SK-N-SH (cell line): ENCODE measurements around the gene GRK5. TPM values are rescaled to one million over a fixed set of nuclear protein-coding genes. Genes with fewer than 3 reads are reported as not detected.

Experiments used
- CTCF ChIA-PET: fragments of 300-600, 350-600 bp; formaldehyde crosslinking; extraction: SDS; loops from one replicate; lab custom pipeline; 2021; lab: Yijun Ruan, JAX
- POLR2A ChIA-PET: fragments of 350-600 bp; sonication (Branson Sonifier 250); formaldehyde crosslinking; extraction: SDS; loops from one replicate; lab custom pipeline; 2020; ENCODE audit warnings: antibody characterized with exemption, inconsistent platforms; lab: Yijun Ruan, JAX
- DNase-seq: peaks from one replicate; pipeline ENCODE4 v3.0.0; 2012
- H2AFZ ChIP-seq: fragments of 200-600 bp; sonication (generic); 2 replicates; pipeline ENCODE4 v1.8.1; 2016; ENCODE audit warnings: antibody characterized with exemption, mild to moderate bottlenecking, low read depth
- H3F3A ChIP-seq: fragments of 200-600 bp; sonication (generic); replicated peaks from 2 replicates; pipeline ENCODE3; 2016; ENCODE audit warnings: antibody characterized with exemption, mild to moderate bottlenecking; ENCODE audit not compliant: insufficient read depth
- H3K27ac ChIP-seq, 2 experiments: fragments of 200-500 bp in 1 of 2; fragments of 200-600 bp in 1 of 2; sonication (Bioruptor generic) in 1 of 2; sonication (generic), shearing (Covaris generic) in 1 of 2; 2 replicates each; pipeline versions ENCODE4 v1.5.1 to v1.6.1; 2014 to 2016; ENCODE audit warnings: low read depth in 2 of 2, inconsistent platforms in 1 of 2, low read length in 1 of 2, mild to moderate bottlenecking in 1 of 2, mixed read lengths in 1 of 2
- H3K27me3 ChIP-seq: fragments of 200-600 bp; sonication (generic), shearing (Covaris generic); 2 replicates; pipeline ENCODE4 v1.6.1; 2016; ENCODE audit warnings: mixed run types; ENCODE audit not compliant: insufficient read depth
- H3K36me3 ChIP-seq, 2 experiments: fragments of 200-500 bp in 1 of 2; fragments of 200-600 bp in 1 of 2; sonication (Bioruptor generic) in 1 of 2; sonication (generic) in 1 of 2; replicated peaks in 1 of 2; 2 replicates each; pipeline versions ENCODE3 to v1.5.1; 2014 to 2016; ENCODE audit warnings: low read length in 1 of 2, mild to moderate bottlenecking in 1 of 2; ENCODE audit not compliant: insufficient read depth in 2 of 2, control insufficient read depth in 1 of 2
- H3K4me1 ChIP-seq, 2 experiments: fragments of 200-500 bp in 1 of 2; fragments of 200-600 bp in 1 of 2; sonication (Bioruptor generic) in 1 of 2; sonication (generic), shearing (Covaris generic) in 1 of 2; 2 replicates each; pipeline versions ENCODE4 v1.5.1 to v1.6.1; 2014 to 2016; ENCODE audit warnings: low read depth in 1 of 2, low read length in 1 of 2, mixed run types in 1 of 2; ENCODE audit not compliant: insufficient read depth in 2 of 2, control insufficient read depth in 1 of 2
- H3K4me2 ChIP-seq: fragments of 200-600 bp; sonication (generic), shearing (Covaris generic); 2 replicates; pipeline ENCODE4 v1.6.1; 2017; ENCODE audit warnings: mixed run types
- H3K4me3 ChIP-seq, 2 experiments: fragments of 200-500 bp in 1 of 2; fragments of 200-600 bp in 1 of 2; sonication (Bioruptor generic) in 1 of 2; sonication (generic), shearing (Covaris generic) in 1 of 2; 2 replicates each; pipeline versions ENCODE4 v1.5.1 to v1.8.1; 2014 to 2016; ENCODE audit warnings: low read depth in 2 of 2, inconsistent platforms in 1 of 2, low read length in 1 of 2, mild to moderate bottlenecking in 1 of 2, mixed read lengths in 1 of 2, moderate library complexity in 1 of 2
- H3K79me2 ChIP-seq: fragments of 200-600 bp; sonication (generic); 2 replicates; pipeline ENCODE4 v1.8.1; 2017; ENCODE audit warnings: mild to moderate bottlenecking; ENCODE audit not compliant: insufficient read depth
- H3K9ac ChIP-seq: fragments of 200-600 bp; sonication (generic); 2 replicates; pipeline ENCODE4 v1.6.1; 2017; ENCODE audit warnings: mixed run types
- H3K9me2 ChIP-seq: fragments of 200-600 bp; sonication (generic); 2 replicates; pipeline ENCODE4 v1.6.1; 2017; ENCODE audit warnings: mixed run types
- H3K9me3 ChIP-seq: fragments of 200-600 bp; sonication (generic); 2 replicates; pipeline ENCODE4 v1.6.1; 2017; ENCODE audit warnings: mixed run types, mild to moderate bottlenecking, moderate library complexity
- H4K20me1 ChIP-seq: fragments of 200-600 bp; sonication (generic); 2 replicates; pipeline ENCODE4 v1.6.1; 2017; ENCODE audit warnings: mild to moderate bottlenecking, mixed run types; ENCODE audit not compliant: insufficient read depth
- EP300 ChIP-seq, 2 experiments: IDR thresholded peaks; 2 replicates each; pipeline versions ENCODE4 v1.4.0 to v1.6.1; 2012; ENCODE audit warnings: borderline replicate concordance in 1 of 2, low read depth in 1 of 2, low read length in 1 of 2
- FOSL2 ChIP-seq: IDR thresholded peaks from 2 replicates; pipeline ENCODE4 v1.4.0; 2012; ENCODE audit warnings: low read depth, mild to moderate bottlenecking, moderate library complexity, borderline replicate concordance
- FOXM1 ChIP-seq: IDR thresholded peaks from 2 replicates; pipeline ENCODE4 v1.4.0; 2012; ENCODE audit warnings: low read depth, mild to moderate bottlenecking
- MAX ChIP-seq: IDR thresholded peaks from 2 replicates; pipeline ENCODE4 v1.4.0; 2012; ENCODE audit warnings: low read depth
- MEF2A ChIP-seq: IDR thresholded peaks from 2 replicates; pipeline ENCODE4 v1.4.0; 2012; ENCODE audit warnings: low read depth, borderline replicate concordance
- RAD21 ChIP-seq: IDR thresholded peaks from 2 replicates; pipeline ENCODE4 v1.6.1; 2012; ENCODE audit warnings: mild to moderate bottlenecking, low read length
- RCOR1 ChIP-seq: fragments of 150-350 bp; IDR thresholded peaks from 2 replicates; pipeline ENCODE4 v1.6.1; 2017; ENCODE audit warnings: antibody characterized with exemption, low read length
- RFX5 ChIP-seq: IDR thresholded peaks from 2 replicates; pipeline ENCODE4 v1.6.1; 2012; ENCODE audit warnings: mild to moderate bottlenecking, improper control_type of control experiment, low read length
- SIN3A ChIP-seq: IDR thresholded peaks from 2 replicates; pipeline ENCODE4 v1.6.1; 2012; ENCODE audit warnings: low read depth, mild to moderate bottlenecking, low read length, moderate library complexity, borderline replicate concordance
- SMC3 ChIP-seq: IDR thresholded peaks from 2 replicates; pipeline ENCODE4 v1.6.1; 2012; ENCODE audit warnings: low read depth, low read length, improper control_type of control experiment
- TAF1 ChIP-seq: IDR thresholded peaks from 2 replicates; pipeline ENCODE4 v1.6.1; 2012; ENCODE audit warnings: low read depth, mild to moderate bottlenecking, low read length, moderate library complexity, borderline replicate concordance
- USF1 ChIP-seq: IDR thresholded peaks from 2 replicates; pipeline ENCODE4 v1.4.0; 2012; ENCODE audit warnings: low read depth, borderline replicate concordance
- USF2 ChIP-seq: fragments of 150-350 bp; IDR thresholded peaks from 2 replicates; pipeline ENCODE4 v1.6.1; 2017; ENCODE audit warnings: antibody characterized with exemption, low read length, low read depth, borderline replicate concordance
- YY1 ChIP-seq: IDR thresholded peaks from 2 replicates; pipeline ENCODE4 v1.4.0; 2012; ENCODE audit warnings: low read depth, mild to moderate bottlenecking
- WGBS: methylation state at CpG from one replicate; pipeline ENCODE4 v1.1.6; 2017; ENCODE audit warnings: low lambda C conversion rate; 5-methylcytosine and 5-hydroxymethylcytosine counted together
- polyA plus RNA-seq, 3 experiments: library from polyadenylated mRNA; depleted of rRNA; stranded (reverse); fragments of >200 nt; gene quantifications; 2 replicates each; pipeline ENCODE4 v1.2.3, GENCODE V29; 2012

Gene GRK5
- polyA plus RNA-seq, 1 of the 3 experiments (the other 2 are of a cell fraction) = 12.1 TPM

- peaks cover 8 to 17% of the 10 kb centered on the region in 2 experiments; a peak in 2 of 4 replicates for H3K4me1 ChIP-seq
- ChIA-PET CTCF (interaction anchor here (1.0 to 1.9 kb wide), 3 partner anchors 195 to 206 kb away, joined by 3 to 5 read pairs (median 3); no protein-coding TSS in a partner anchor), POLR2A (no interaction called here)
- no peaks in the 10 kb centered on the region for H3K9me3 ChIP-seq
- no peak overlapping the region for H3K27ac ChIP-seq
- WGBS = 87% methylated on average over 8 of the region's 13 CpGs
- no peaks in the 10 kb centered on the region for H3K79me2 ChIP-seq
- H3K4me2 ChIP-seq = no peak overlapping the region
- H2AFZ ChIP-seq = no peak overlapping the region
- no peaks in the 10 kb centered on the region for H3K27me3 ChIP-seq
- no peaks in the 10 kb centered on the region for H3F3A ChIP-seq
- no peaks in the 10 kb centered on the region for H4K20me1 ChIP-seq
- no peaks in the 10 kb centered on the region for H3K36me3 ChIP-seq
- no peak overlapping the region for H3K9ac ChIP-seq
- H3K9me2 ChIP-seq = no peaks in the 10 kb centered on the region
- TF ChIP-seq SMC3 (no peak), EP300 (IDR thresholded peaks at IDR 0.05; ENCODE audit: borderline replicate concordance in 1 of 2, low read depth in 1 of 2, low read length in 1 of 2) (no peak), TAF1 (no peak), FOSL2 (no peak), SIN3A (no peak), MEF2A (no peak), USF1 (no peak), FOXM1 (no peak), USF2 (no peak), RCOR1 (no peak), MAX (no peak)
- H3K4me3 ChIP-seq = no peak overlapping the region
- DNase-seq = no peak
These were observed 197.5 kb downstream of the GRK5 start for GRCh38 chr10:119404719-119405519.

- ChIA-PET POLR2A (no interaction called here), CTCF (interaction anchor here (1.0 to 1.9 kb wide), 3 partner anchors 195 to 206 kb away, joined by 3 to 5 read pairs (median 3); no protein-coding TSS in a partner anchor)
- no peaks in the 10 kb centered on the region for H3K79me2 ChIP-seq
- TF ChIP-seq MEF2A (no peak), RCOR1 (no peak), YY1 (no peak), RFX5 (no peak), RAD21 (no peak)
- no peak overlapping the region for H2AFZ ChIP-seq
- H3K9me3 ChIP-seq = no peaks in the 10 kb centered on the region
- no peak overlapping the region for H3K4me2 ChIP-seq
- H3K27ac ChIP-seq = no peak overlapping the region
- no peak overlapping the region for H3K9ac ChIP-seq
- no peaks in the 10 kb centered on the region for H4K20me1 ChIP-seq
- no peaks in the 10 kb centered on the region for H3K9me2 ChIP-seq
- peaks cover 8 to 22% of the 10 kb centered on the region in 2 experiments; a peak in 2 of 4 replicates for H3K4me1 ChIP-seq
- no peak for DNase-seq
- no peaks in the 10 kb centered on the region for H3K27me3 ChIP-seq
- H3K36me3 ChIP-seq = no peaks in the 10 kb centered on the region
- no peaks in the 10 kb centered on the region for H3F3A ChIP-seq
- no peak overlapping the region for H3K4me3 ChIP-seq
- WGBS = 93% methylated on average over 8 of the region's 8 CpGs
These were observed 198.1 kb downstream of the GRK5 start for GRCh38 chr10:119405520-119405807.
